H9 (cell line): ENCODE data around the gene STX8. TPM values are rescaled to one million over a fixed set of nuclear protein-coding genes. Genes with fewer than 3 reads are reported as not detected.

ENCODE experiments used
- DNase-seq: peaks from one replicate; pipeline ENCODE4 v3.0.0-alpha.2; 2017
- H2AFZ ChIP-seq: one replicate; pipeline ENCODE4 v1.6.1; 2013; ENCODE audit warnings: mild to moderate bottlenecking, low read length, control low read depth, moderate library complexity
- H2AK5ac ChIP-seq: 2 replicates; pipeline ENCODE4 v1.6.1; 2013; ENCODE audit warnings: low read length, control low read depth, mixed read lengths; ENCODE audit not compliant: insufficient read length
- H2BK120ac ChIP-seq: one replicate; pipeline ENCODE4 v1.6.1; 2013; ENCODE audit warnings: low read depth, mild to moderate bottlenecking, low read length, control low read depth, inconsistent platforms; ENCODE audit not compliant: poor library complexity, severe bottlenecking
- H2BK12ac ChIP-seq: 2 replicates; pipeline ENCODE4 v1.6.1; 2013; ENCODE audit warnings: low read length, control low read depth, mixed read lengths, low read depth; ENCODE audit not compliant: insufficient read length
- H2BK15ac ChIP-seq: 2 replicates; pipeline ENCODE4 v1.6.1; 2013; ENCODE audit warnings: low read depth, low read length, control low read depth
- H2BK20ac ChIP-seq: one replicate; pipeline ENCODE4 v1.6.1; 2013; ENCODE audit warnings: low read depth, mild to moderate bottlenecking, low read length, control low read depth, inconsistent platforms; ENCODE audit not compliant: poor library complexity, severe bottlenecking
- H2BK5ac ChIP-seq: 2 replicates; pipeline ENCODE4 v1.6.1; 2013; ENCODE audit warnings: low read length, control low read depth, mixed read lengths; ENCODE audit not compliant: insufficient read length
- H3K14ac ChIP-seq: 2 replicates; pipeline ENCODE4 v1.6.1; 2013; ENCODE audit warnings: low read length, control low read depth; ENCODE audit not compliant: insufficient read depth
- H3K18ac ChIP-seq: 2 replicates; pipeline ENCODE4 v1.6.1; 2013; ENCODE audit warnings: low read depth, mild to moderate bottlenecking, mixed read lengths, low read length, control low read depth; ENCODE audit not compliant: insufficient read length
- H3K23ac ChIP-seq: 2 replicates; pipeline ENCODE4 v1.6.1; 2013; ENCODE audit warnings: low read length, control low read depth, mixed read lengths, low read depth; ENCODE audit not compliant: insufficient read length
- H3K23me2 ChIP-seq: 2 replicates; pipeline ENCODE4 v1.6.1; 2013; ENCODE audit warnings: low read depth, mild to moderate bottlenecking, mixed read lengths, low read length, control low read depth; ENCODE audit not compliant: insufficient read length, poor library complexity, severe bottlenecking
- H3K27ac ChIP-seq: 2 replicates; pipeline ENCODE4 v1.5.1; 2013; ENCODE audit warnings: low read length, control low read depth, mixed read lengths, low read depth; ENCODE audit not compliant: insufficient read length
- H3K27me3 ChIP-seq: 2 replicates; pipeline ENCODE4 v1.6.1; 2013; ENCODE audit warnings: low read length, control low read depth, inconsistent platforms; ENCODE audit not compliant: insufficient read depth
- H3K4ac ChIP-seq: 2 replicates; pipeline ENCODE4 v1.6.1; 2013; ENCODE audit warnings: low read depth, mild to moderate bottlenecking, control low read depth, inconsistent platforms, low read length, moderate library complexity
- H3K4me1 ChIP-seq: 2 replicates; pipeline ENCODE4 v1.6.1; 2013; ENCODE audit warnings: low read length, control low read depth, inconsistent platforms; ENCODE audit not compliant: insufficient read depth
- H3K4me2 ChIP-seq: 2 replicates; pipeline ENCODE4 v1.6.1; 2013; ENCODE audit warnings: low read length, control low read depth, mixed read lengths; ENCODE audit not compliant: insufficient read length, insufficient read depth
- H3K56ac ChIP-seq: 2 replicates; pipeline ENCODE4 v1.6.1; 2013; ENCODE audit warnings: low read depth, mild to moderate bottlenecking, mixed read lengths, low read length, control low read depth; ENCODE audit not compliant: insufficient read length
- H3K79me1 ChIP-seq: 2 replicates; pipeline ENCODE4 v1.6.1; 2013; ENCODE audit warnings: low read depth, mild to moderate bottlenecking, moderate library complexity, low read length, control low read depth, inconsistent platforms; ENCODE audit not compliant: insufficient read depth, poor library complexity, severe bottlenecking
- H3K79me2 ChIP-seq: 2 replicates; pipeline ENCODE4 v1.6.1; 2013; ENCODE audit warnings: low read length, control low read depth, inconsistent platforms; ENCODE audit not compliant: insufficient read depth
- H3K9ac ChIP-seq: 2 replicates; pipeline ENCODE4 v1.6.1; 2013; ENCODE audit warnings: low read length, control low read depth, mixed read lengths; ENCODE audit not compliant: insufficient read length; ENCODE audit errors: extremely low read depth
- H3K9me3 ChIP-seq: one replicate; pipeline ENCODE4 v1.6.1; 2013; ENCODE audit warnings: low read depth, low read length, inconsistent platforms; ENCODE audit not compliant: control insufficient read depth
- H3T11ph ChIP-seq: one replicate; pipeline ENCODE4 v1.6.1; 2013; ENCODE audit warnings: mild to moderate bottlenecking, low read length, control low read depth, inconsistent platforms
- H4K20me1 ChIP-seq: one replicate; pipeline ENCODE4 v1.6.1; 2013; ENCODE audit not compliant: control insufficient read depth, insufficient read length, insufficient read depth
- H4K5ac ChIP-seq: 2 replicates; pipeline ENCODE4 v1.6.1; 2013; ENCODE audit warnings: low read depth, mild to moderate bottlenecking, mixed read lengths, low read length, control low read depth; ENCODE audit not compliant: insufficient read length
- H4K8ac ChIP-seq: replicated peaks from 2 replicates; pipeline ENCODE4 v1.6.1; 2013; ENCODE audit warnings: low read length, control low read depth, mixed read lengths, low read depth; ENCODE audit not compliant: insufficient read length
- H4K91ac ChIP-seq: 2 replicates; pipeline ENCODE4 v1.6.1; 2013; ENCODE audit warnings: low read depth, mild to moderate bottlenecking, moderate library complexity, mixed read lengths, low read length, control low read depth; ENCODE audit not compliant: insufficient read length
- H3K27ac Mint-ChIP-seq, 3 experiments: 2 replicates in 2 of 3; 3 replicates in 1 of 3; pipeline ENCODE4 v1.8.0; 2020 to 2021; ENCODE audit warnings: mixed read lengths in 3 of 3, mild to moderate bottlenecking in 1 of 3, moderate library complexity in 1 of 3
- H3K27me3 Mint-ChIP-seq: 2 replicates; pipeline ENCODE4 v1.8.0; 2021; ENCODE audit warnings: low read depth, mild to moderate bottlenecking, moderate library complexity, mixed read lengths
- H3K36me3 Mint-ChIP-seq, 3 experiments: 2 replicates in 2 of 3; 3 replicates in 1 of 3; pipeline ENCODE4 v1.8.0; 2020 to 2021; ENCODE audit warnings: low read depth in 3 of 3, mixed read lengths in 3 of 3; ENCODE audit not compliant: insufficient read depth in 1 of 3
- H3K4me1 Mint-ChIP-seq, 2 experiments: 2 replicates each; pipeline ENCODE4 v1.8.0; 2020; ENCODE audit warnings: mixed read lengths in 2 of 2
- H3K4me3 Mint-ChIP-seq, 2 experiments: 2 replicates in 1 of 2; 3 replicates in 1 of 2; pipeline ENCODE4 v1.8.0; 2020 to 2021; ENCODE audit warnings: mild to moderate bottlenecking in 2 of 2, mixed read lengths in 2 of 2, moderate library complexity in 1 of 2
- H3K9me3 Mint-ChIP-seq, 2 experiments: 2 replicates in 1 of 2; 3 replicates in 1 of 2; pipeline ENCODE4 v1.8.0; 2020; ENCODE audit warnings: mild to moderate bottlenecking in 2 of 2, mixed read lengths in 2 of 2, moderate library complexity in 1 of 2
- CTCF ChIP-seq: fragments of 200-600 bp; sonication (generic); conservative IDR thresholded peaks from 3 replicates; pipeline ENCODE4 v1.8.0; 2021; ENCODE audit warnings: antibody characterized with exemption, mild to moderate bottlenecking
- WGBS: extraction: QIAGEN DNeasy Blood & Tissue Kit; methylation state at CpG from one replicate; pipeline ENCODE4 v1.1.7; 2013; ENCODE audit warnings: missing lambda C conversion rate, low lambda C conversion rate, mixed read lengths; ENCODE audit not compliant: insufficient read length; ENCODE audit errors: extremely low coverage; 5-methylcytosine and 5-hydroxymethylcytosine counted together
- total RNA-seq: library from RNA; stranded (reverse); gene quantifications from 2 replicates; pipeline ENCODE4 v1.2.1, GENCODE V29; 2021

The STX8 gene
- total RNA-seq, 1 experiment from 2014 or later: 55.1 TPM

DNA sequence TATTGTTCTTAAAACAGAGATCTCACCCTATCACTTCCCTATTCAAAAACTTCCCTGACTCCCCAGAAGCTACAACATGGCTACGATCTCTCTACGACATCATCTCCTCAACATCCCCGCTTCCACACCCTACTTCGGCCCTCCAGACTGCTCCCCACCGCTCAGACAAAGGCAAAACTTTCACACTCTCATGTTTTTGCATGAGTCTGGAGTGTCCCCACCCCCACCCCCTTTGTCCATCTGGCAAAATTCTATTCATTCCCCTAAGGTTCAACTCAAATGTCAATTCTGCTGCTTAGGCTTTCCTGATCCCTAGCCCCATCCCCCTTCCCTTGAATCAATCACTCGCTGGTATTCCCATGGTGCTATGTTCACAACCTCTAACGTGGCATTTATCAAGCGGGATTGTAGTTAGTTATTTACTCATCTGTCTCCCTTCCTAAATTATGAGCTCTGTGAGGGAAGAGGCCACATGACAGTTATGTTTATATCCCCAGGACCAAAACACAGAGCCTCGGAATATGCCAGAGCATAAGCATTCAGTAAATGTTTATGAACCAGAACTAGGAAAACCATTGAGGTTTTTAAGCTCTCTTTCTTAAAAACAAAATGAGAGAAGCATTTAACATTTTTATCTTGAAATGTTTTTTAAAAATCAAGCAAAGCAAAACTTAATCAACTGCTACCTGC is 55.9 kb downstream of the STX8 start:
- Histone ChIP-seq H2AFZ (no peak overlapping the region), H3K23me2 (no peaks in the 10 kb centered on the region), H3K56ac (no peak overlapping the region), H2BK120ac (no peak overlapping the region), H3K4ac (no peak overlapping the region), H3K79me1 (no peaks in the 10 kb centered on the region), H3K14ac (no peak overlapping the region), H3K9me3 (no peaks in the 10 kb centered on the region), H2BK20ac (no peak overlapping the region), H3K27me3 (no peaks in the 10 kb centered on the region), H3K4me1 (peaks cover 3% of the 10 kb centered on the region; the same call in 1 of the 2 replicates), H2BK5ac (no peak overlapping the region), H2AK5ac (no peak overlapping the region), H4K5ac (no peak overlapping the region), H3K79me2 (no peaks in the 10 kb centered on the region), H2BK12ac (no peak overlapping the region), H4K91ac (no peak overlapping the region), H3K27ac (no peak overlapping the region), H3K4me2 (no peak overlapping the region), H3T11ph (peak overlapping the region; percentile 12), H4K20me1 (no peaks in the 10 kb centered on the region), H4K8ac (no peak overlapping the region), H2BK15ac (no peak overlapping the region), H3K23ac (no peak overlapping the region), H3K9ac (no peak overlapping the region), H3K18ac (no peak overlapping the region)
- Mint-ChIP-seq H3K4me3 (no peak overlapping the region), H3K36me3 (no peaks in the 10 kb centered on the region; a peak in 1 of 7 replicates), H3K27me3 (no peaks in the 10 kb centered on the region), H3K9me3 (no peaks in the 10 kb centered on the region), H3K4me1 (peaks cover 17 to 21% of the 10 kb centered on the region in 2 experiments), H3K27ac (peak overlapping the region in 1 of 3 experiments; percentile 7; a peak in 3 of 7 replicates)
- no peak for DNase-seq
- TF ChIP-seq CTCF: no peak
- no CpG with 5 or more reads among the region's 9 CpGs for WGBS
